Activated naive CD8-positive, alpha-beta T cell (primary cell): ENCODE results near the gene PDIA5.

Source experiments
- H3K27ac Mint-ChIP-seq: one replicate; pipeline ENCODE4 v1.8.0; 2021; ENCODE audit warnings: mixed read lengths
- H3K27me3 Mint-ChIP-seq: one replicate; pipeline ENCODE4 v1.8.0; 2021; ENCODE audit warnings: mixed read lengths
- H3K36me3 Mint-ChIP-seq: one replicate; pipeline ENCODE4 v1.8.0; 2021; ENCODE audit warnings: mixed read lengths
- H3K4me1 Mint-ChIP-seq: one replicate; pipeline ENCODE4 v1.8.0; 2021; ENCODE audit warnings: low read depth, mixed read lengths
- H3K4me3 Mint-ChIP-seq: one replicate; pipeline ENCODE4 v1.8.0; 2021; ENCODE audit warnings: mild to moderate bottlenecking, mixed read lengths
- H3K9me3 Mint-ChIP-seq: one replicate; pipeline ENCODE4 v1.8.0; 2021; ENCODE audit warnings: low read depth, mixed read lengths

PDIA5 gene

GRCh38 chr3:123032057-123032456, 34.8 kb upstream of the PDIA5 start:
- Mint-ChIP-seq H3K9me3 (no peaks in the 10 kb centered on the region), H3K27me3 (peaks cover 37% of the 10 kb centered on the region), H3K4me3 (no peak overlapping the region), H3K27ac (no peak overlapping the region), H3K4me1 (peaks cover 7% of the 10 kb centered on the region), H3K36me3 (no peaks in the 10 kb centered on the region)

- Mint-ChIP-seq H3K4me1 (no peaks in the 10 kb centered on the region), H3K36me3 (no peaks in the 10 kb centered on the region), H3K9me3 (no peaks in the 10 kb centered on the region), H3K27me3 (peaks cover 33% of the 10 kb centered on the region), H3K27ac (no peak overlapping the region), H3K4me3 (no peak overlapping the region)
Observed at GRCh38 chr3:123034120-123034519, 32.7 kb upstream of the PDIA5 start.

GRCh38 chr3:123034996-123035395, 31.8 kb upstream of the PDIA5 start:
- H3K27me3 Mint-ChIP-seq: peaks cover 31% of the 10 kb centered on the region
- H3K27ac Mint-ChIP-seq: no peak overlapping the region
- H3K4me3 Mint-ChIP-seq: no peak overlapping the region
- no peaks in the 10 kb centered on the region for H3K9me3 Mint-ChIP-seq
- H3K4me1 Mint-ChIP-seq: no peaks in the 10 kb centered on the region
- no peaks in the 10 kb centered on the region for H3K36me3 Mint-ChIP-seq

GRCh38 chr3:123036352-123037014, 30.3 kb upstream of the PDIA5 start:
- Mint-ChIP-seq H3K36me3 (no peaks in the 10 kb centered on the region), H3K9me3 (no peaks in the 10 kb centered on the region), H3K4me3 (no peak overlapping the region), H3K4me1 (no peaks in the 10 kb centered on the region), H3K27ac (no peak overlapping the region), H3K27me3 (peaks cover 32% of the 10 kb centered on the region)

- Mint-ChIP-seq H3K27ac (no peak overlapping the region), H3K9me3 (no peaks in the 10 kb centered on the region), H3K27me3 (peaks cover 32% of the 10 kb centered on the region), H3K36me3 (no peaks in the 10 kb centered on the region), H3K4me3 (no peak overlapping the region), H3K4me1 (no peaks in the 10 kb centered on the region)
Observed at GRCh38 chr3:123037015-123037375, 29.8 kb upstream of the PDIA5 start.

- Mint-ChIP-seq H3K4me1 (no peaks in the 10 kb centered on the region), H3K36me3 (no peaks in the 10 kb centered on the region), H3K4me3 (no peak overlapping the region), H3K27me3 (peaks cover 33% of the 10 kb centered on the region), H3K9me3 (no peaks in the 10 kb centered on the region), H3K27ac (no peak overlapping the region)
Observed at GRCh38 chr3:123038751-123039150, 28.1 kb upstream of the PDIA5 start.

GRCh38 chr3:123039178-123039577, 27.6 kb upstream of the PDIA5 start:
- H3K27me3 Mint-ChIP-seq: peaks cover 30% of the 10 kb centered on the region
- H3K4me1 Mint-ChIP-seq: no peaks in the 10 kb centered on the region
- no peak overlapping the region for H3K27ac Mint-ChIP-seq
- H3K4me3 Mint-ChIP-seq: no peak overlapping the region
- H3K36me3 Mint-ChIP-seq: no peaks in the 10 kb centered on the region
- H3K9me3 Mint-ChIP-seq: no peaks in the 10 kb centered on the region

- no peaks in the 10 kb centered on the region for H3K4me1 Mint-ChIP-seq
- H3K9me3 Mint-ChIP-seq: no peaks in the 10 kb centered on the region
- no peaks in the 10 kb centered on the region for H3K36me3 Mint-ChIP-seq
- H3K27me3 Mint-ChIP-seq: peaks cover 17% of the 10 kb centered on the region
- no peak overlapping the region for H3K27ac Mint-ChIP-seq
- no peak overlapping the region for H3K4me3 Mint-ChIP-seq
Observed at GRCh38 chr3:123042413-123042812, 24.4 kb upstream of the PDIA5 start.

GRCh38 chr3:123044981-123045763, 21.7 kb upstream of the PDIA5 start:
- no peaks in the 10 kb centered on the region for H3K9me3 Mint-ChIP-seq
- peaks cover 8% of the 10 kb centered on the region for H3K27me3 Mint-ChIP-seq
- no peak overlapping the region for H3K4me3 Mint-ChIP-seq
- no peaks in the 10 kb centered on the region for H3K36me3 Mint-ChIP-seq
- H3K4me1 Mint-ChIP-seq: no peaks in the 10 kb centered on the region
- no peak overlapping the region for H3K27ac Mint-ChIP-seq

GRCh38 chr3:123046262-123047061, 20.4 kb upstream of the PDIA5 start:
- H3K36me3 Mint-ChIP-seq: no peaks in the 10 kb centered on the region
- H3K4me1 Mint-ChIP-seq: no peaks in the 10 kb centered on the region
- H3K4me3 Mint-ChIP-seq: no peak overlapping the region
- H3K9me3 Mint-ChIP-seq: no peaks in the 10 kb centered on the region
- H3K27ac Mint-ChIP-seq: no peak overlapping the region
- H3K27me3 Mint-ChIP-seq: peaks cover 7% of the 10 kb centered on the region

- peaks cover 7% of the 10 kb centered on the region for H3K27me3 Mint-ChIP-seq
Observed at GRCh38 chr3:123047062-123047319, 19.8 kb upstream of the PDIA5 start.

GRCh38 chr3:123048480-123049237, 18.2 kb upstream of the PDIA5 start:
- no peaks in the 10 kb centered on the region for H3K9me3 Mint-ChIP-seq
- no peaks in the 10 kb centered on the region for H3K36me3 Mint-ChIP-seq
- no peak overlapping the region for H3K27ac Mint-ChIP-seq
- H3K4me1 Mint-ChIP-seq: no peaks in the 10 kb centered on the region
- H3K27me3 Mint-ChIP-seq: peaks cover 2% of the 10 kb centered on the region
- no peak overlapping the region for H3K4me3 Mint-ChIP-seq

More at GRCh38 chr3:123047062-123047319, 19.8 kb upstream of the PDIA5 start:
- no peak overlapping the region for H3K27ac Mint-ChIP-seq
- no peaks in the 10 kb centered on the region for H3K9me3 Mint-ChIP-seq
- no peak overlapping the region for H3K4me3 Mint-ChIP-seq
- no peaks in the 10 kb centered on the region for H3K36me3 Mint-ChIP-seq
- no peaks in the 10 kb centered on the region for H3K4me1 Mint-ChIP-seq

- no peak overlapping the region for H3K4me3 Mint-ChIP-seq
- H3K4me1 Mint-ChIP-seq: no peaks in the 10 kb centered on the region
- H3K27me3 Mint-ChIP-seq: no peaks in the 10 kb centered on the region
- H3K27ac Mint-ChIP-seq: no peak overlapping the region
- H3K9me3 Mint-ChIP-seq: no peaks in the 10 kb centered on the region
- no peaks in the 10 kb centered on the region for H3K36me3 Mint-ChIP-seq
Observed at GRCh38 chr3:123050666-123051065, 16.2 kb upstream of the PDIA5 start.

- Mint-ChIP-seq H3K36me3 (no peaks in the 10 kb centered on the region), H3K4me1 (no peaks in the 10 kb centered on the region), H3K27me3 (no peaks in the 10 kb centered on the region), H3K9me3 (no peaks in the 10 kb centered on the region), H3K27ac (no peak overlapping the region), H3K4me3 (no peak overlapping the region)
Observed at GRCh38 chr3:123053107-123053506, 13.7 kb upstream of the PDIA5 start.
